Thymus (tissue), 11 donors: ENCODE results near the gene TCERG1L. TPM values are rescaled to one million over a fixed set of nuclear protein-coding genes. Genes with fewer than 3 reads are reported as not detected.

Experiments used
- DNase-seq, 9 donors: peaks; one replicate each; pipeline ENCODE4 v3.0.0-alpha.2; 2013; ENCODE audit warnings: low spot score in 9 of 9, low read depth in 6 of 9, missing footprints in 1 of 9
- H3K27ac ChIP-seq, 2 donors: one replicate each; pipeline ENCODE4 v1.5.1; 2013; ENCODE audit warnings: control low read depth in 1 of 2, low read depth in 1 of 2, low read length in 1 of 2, mild to moderate bottlenecking in 1 of 2, moderate library complexity in 1 of 2
- H3K27me3 ChIP-seq, 2 donors: one replicate each; pipeline ENCODE4 v1.5.1; 2013; ENCODE audit warnings: low read length in 1 of 2; ENCODE audit not compliant: control insufficient read depth in 2 of 2, insufficient read depth in 1 of 2
- H3K36me3 ChIP-seq, 2 donors: one replicate each; pipeline ENCODE4 v1.5.1; 2013; ENCODE audit warnings: low read length in 1 of 2, mild to moderate bottlenecking in 1 of 2, moderate library complexity in 1 of 2; ENCODE audit not compliant: control insufficient read depth in 2 of 2, insufficient read depth in 2 of 2
- H3K4me1 ChIP-seq, 2 donors: one replicate each; pipeline ENCODE4 v1.5.1; 2013; ENCODE audit warnings: low read length in 2 of 2; ENCODE audit not compliant: control insufficient read depth in 2 of 2, insufficient read depth in 2 of 2
- H3K4me3 ChIP-seq, 2 donors: one replicate each; pipeline ENCODE4 v1.5.1; 2013; ENCODE audit warnings: low read length in 2 of 2, control low read depth in 1 of 2, mild to moderate bottlenecking in 1 of 2
- H3K9me3 ChIP-seq, 2 donors: one replicate each; pipeline ENCODE4 v1.5.1; 2013; ENCODE audit warnings: low read length in 1 of 2, mild to moderate bottlenecking in 1 of 2; ENCODE audit not compliant: control insufficient read depth in 2 of 2, insufficient read depth in 1 of 2
- WGBS: extraction: QIAGEN DNeasy Blood & Tissue Kit; methylation state at CpG from one replicate; pipeline ENCODE4 v1.1.7; 2013; 5-methylcytosine and 5-hydroxymethylcytosine counted together
- polyA plus RNA-seq: library from polyadenylated mRNA; stranded (reverse); fragments of 200-250 nt; gene quantifications from one replicate; pipeline ENCODE4 v1.2.3, GENCODE V29; 2013
- total RNA-seq: library from RNA; stranded (reverse); fragments of 120-200 nt; gene quantifications from one replicate; pipeline ENCODE4 v1.2.4, GENCODE V29; 2013
- donor health status: healthy.

Gene TCERG1L
- total and polyA plus RNA-seq, 2 donors = 0.52 to 1.5 TPM

GRCh38 chr10:131206111-131206995, 105.2 kb downstream of the TCERG1L start:
- no peaks in the 10 kb centered on the region for H3K4me1 ChIP-seq
- no peak for DNase-seq
- no peak overlapping the region for H3K4me3 ChIP-seq
- WGBS = 82% methylated on average over 26 of the region's 26 CpGs
- no peak overlapping the region for H3K27ac ChIP-seq
- H3K9me3 ChIP-seq = no peaks in the 10 kb centered on the region
- H3K36me3 ChIP-seq = no peaks in the 10 kb centered on the region
- no peaks in the 10 kb centered on the region for H3K27me3 ChIP-seq

- Histone ChIP-seq H3K27ac (no peak overlapping the region), H3K4me3 (no peak overlapping the region), H3K4me1 (no peaks in the 10 kb centered on the region), H3K9me3 (no peaks in the 10 kb centered on the region), H3K27me3 (no peaks in the 10 kb centered on the region), H3K36me3 (no peaks in the 10 kb centered on the region)
- WGBS = 95% methylated on average over 9 of the region's 9 CpGs
- DNase-seq = no peak
These were observed 106.0 kb downstream of the TCERG1L start for GRCh38 chr10:131205556-131205955.

- WGBS = 88% methylated on average over 11 of the region's 11 CpGs
- Histone ChIP-seq H3K27me3 (no peaks in the 10 kb centered on the region), H3K27ac (no peak overlapping the region), H3K9me3 (no peaks in the 10 kb centered on the region), H3K4me1 (no peaks in the 10 kb centered on the region), H3K4me3 (no peak overlapping the region), H3K36me3 (no peaks in the 10 kb centered on the region)
- DNase-seq = no peak
These were observed 106.9 kb downstream of the TCERG1L start for GRCh38 chr10:131204406-131205152.

- Histone ChIP-seq H3K36me3 (no peaks in the 10 kb centered on the region), H3K4me1 (no peaks in the 10 kb centered on the region), H3K9me3 (no peaks in the 10 kb centered on the region), H3K27ac (no peak overlapping the region), H3K4me3 (no peak overlapping the region), H3K27me3 (no peaks in the 10 kb centered on the region)
- no peak for DNase-seq
- 88% methylated on average over 22 of the region's 22 CpGs for WGBS
These were observed 107.8 kb downstream of the TCERG1L start for GRCh38 chr10:131203456-131204357.

- H3K27me3 ChIP-seq = no peaks in the 10 kb centered on the region
- no peak overlapping the region for H3K27ac ChIP-seq
- no peak for DNase-seq
- no peaks in the 10 kb centered on the region for H3K36me3 ChIP-seq
- H3K4me3 ChIP-seq = no peak overlapping the region
- no peaks in the 10 kb centered on the region for H3K4me1 ChIP-seq
- no peaks in the 10 kb centered on the region for H3K9me3 ChIP-seq
- 79% methylated on average over 11 of the region's 11 CpGs for WGBS
These were observed 108.5 kb downstream of the TCERG1L start for GRCh38 chr10:131202990-131203389.

GRCh38 chr10:131201741-131202515, 109.6 kb downstream of the TCERG1L start:
- no peaks in the 10 kb centered on the region for H3K4me1 ChIP-seq
- no peak overlapping the region for H3K27ac ChIP-seq
- no peak overlapping the region for H3K4me3 ChIP-seq
- H3K9me3 ChIP-seq = no peaks in the 10 kb centered on the region
- DNase-seq = no peak
- no peaks in the 10 kb centered on the region for H3K27me3 ChIP-seq
- no peaks in the 10 kb centered on the region for H3K36me3 ChIP-seq
- 94% methylated on average over 33 of the region's 33 CpGs for WGBS

GRCh38 chr10:131200856-131201470, 110.6 kb downstream of the TCERG1L start:
- Histone ChIP-seq H3K27ac (no peak overlapping the region), H3K9me3 (no peaks in the 10 kb centered on the region), H3K36me3 (no peaks in the 10 kb centered on the region), H3K4me1 (no peaks in the 10 kb centered on the region), H3K27me3 (no peaks in the 10 kb centered on the region), H3K4me3 (no peak overlapping the region)
- no peak for DNase-seq
- WGBS = 91% methylated on average over 21 of the region's 21 CpGs

GRCh38 chr10:131199646-131200045, 111.9 kb downstream of the TCERG1L start:
- no peak for DNase-seq
- 15% methylated on average over 6 of the region's 6 CpGs for WGBS

More at GRCh38 chr10:131199646-131200045, 111.9 kb downstream of the TCERG1L start:
- no peaks in the 10 kb centered on the region for H3K9me3 ChIP-seq
- no peaks in the 10 kb centered on the region for H3K36me3 ChIP-seq
- H3K4me3 ChIP-seq = no peak overlapping the region
- H3K27ac ChIP-seq = no peak overlapping the region
- no peaks in the 10 kb centered on the region for H3K27me3 ChIP-seq
- H3K4me1 ChIP-seq = no peaks in the 10 kb centered on the region
